Measurements from ENCODE around the gene BOC. TPM values are rescaled to one million over a fixed set of nuclear protein-coding genes. Genes with fewer than 3 reads are reported as not detected.

Gene BOC
- total RNA-seq, 1 donor from 2014 or later: 93.1 TPM

DNA sequence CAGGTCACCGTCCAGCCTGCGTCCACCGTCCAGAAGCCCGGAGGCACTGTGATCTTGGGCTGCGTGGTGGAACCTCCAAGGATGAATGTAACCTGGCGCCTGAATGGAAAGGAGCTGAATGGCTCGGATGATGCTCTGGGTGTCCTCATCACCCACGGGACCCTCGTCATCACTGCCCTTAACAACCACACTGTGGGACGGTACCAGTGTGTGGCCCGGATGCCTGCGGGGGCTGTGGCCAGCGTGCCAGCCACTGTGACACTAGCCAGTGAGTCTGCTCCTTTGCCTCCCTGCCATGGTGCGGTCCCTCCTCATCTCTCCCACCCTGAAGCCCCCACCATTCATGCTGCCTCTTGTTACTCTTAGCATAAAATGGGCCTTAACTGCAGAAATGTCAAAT is 39.2 kb downstream of the BOC start:
- no peak for DNase-seq (ENCODE audit: extremely low spot score in 2 of 2)
- Histone ChIP-seq H3K27ac (no peak overlapping the region), H3K4me3 (no peak overlapping the region), H3K27me3 (no peaks in the 10 kb centered on the region), H3K9me3 (no peaks in the 10 kb centered on the region), H3K36me3 (peaks cover 0 to 28% of the 10 kb centered on the region in 2 donors), H3K4me1 (peaks cover 61% of the 10 kb centered on the region)
- intact Hi-C loops (cut with DNase I): no loop called here
- TF ChIP-seq POLR2A (IDR thresholded peaks at IDR 0.05): no peak

DNA sequence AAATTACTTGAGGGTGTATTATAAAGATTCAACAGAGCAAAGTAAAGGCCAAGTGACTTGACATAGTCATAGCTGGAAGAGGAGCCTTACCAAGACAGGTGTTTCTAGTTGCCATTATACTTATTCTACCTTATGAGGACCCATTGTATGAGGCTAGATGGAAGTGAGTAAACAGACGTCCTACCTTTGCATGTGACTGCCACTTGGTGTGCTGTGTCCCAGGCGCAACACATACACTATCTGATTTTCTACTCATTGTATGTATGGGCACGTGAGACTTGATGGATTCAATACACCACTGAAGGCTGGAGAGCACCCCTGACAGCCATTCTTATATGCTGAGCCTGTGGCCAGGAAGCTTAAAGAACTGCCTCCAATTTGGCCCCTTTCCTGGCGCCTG is 40.5 kb downstream of the BOC start:
- no peak overlapping the region for H3K4me3 ChIP-seq
- H3K27me3 ChIP-seq: no peaks in the 10 kb centered on the region
- no peak for DNase-seq (ENCODE audit: extremely low spot score in 2 of 2)
- peaks cover 52% of the 10 kb centered on the region for H3K4me1 ChIP-seq
- intact Hi-C loops (cut with DNase I): no loop called here
- TF ChIP-seq POLR2AphosphoS5 (IDR thresholded peaks at IDR 0.05; ENCODE audit: insufficient read depth in 1 of 2, low read depth in 1 of 2) (no peak), POLR2A (IDR thresholded peaks at IDR 0.05) (no peak)
- TF ChIP-seq, protein P1, sequence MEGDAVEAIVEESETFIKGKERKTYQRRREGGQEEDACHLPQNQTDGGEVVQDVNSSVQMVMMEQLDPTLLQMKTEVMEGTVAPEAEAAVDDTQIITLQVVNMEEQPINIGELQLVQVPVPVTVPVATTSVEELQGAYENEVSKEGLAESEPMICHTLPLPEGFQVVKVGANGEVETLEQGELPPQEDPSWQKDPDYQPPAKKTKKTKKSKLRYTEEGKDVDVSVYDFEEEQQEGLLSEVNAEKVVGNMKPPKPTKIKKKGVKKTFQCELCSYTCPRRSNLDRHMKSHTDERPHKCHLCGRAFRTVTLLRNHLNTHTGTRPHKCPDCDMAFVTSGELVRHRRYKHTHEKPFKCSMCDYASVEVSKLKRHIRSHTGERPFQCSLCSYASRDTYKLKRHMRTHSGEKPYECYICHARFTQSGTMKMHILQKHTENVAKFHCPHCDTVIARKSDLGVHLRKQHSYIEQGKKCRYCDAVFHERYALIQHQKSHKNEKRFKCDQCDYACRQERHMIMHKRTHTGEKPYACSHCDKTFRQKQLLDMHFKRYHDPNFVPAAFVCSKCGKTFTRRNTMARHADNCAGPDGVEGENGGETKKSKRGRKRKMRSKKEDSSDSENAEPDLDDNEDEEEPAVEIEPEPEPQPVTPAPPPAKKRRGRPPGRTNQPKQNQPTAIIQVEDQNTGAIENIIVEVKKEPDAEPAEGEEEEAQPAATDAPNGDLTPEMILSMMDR (IDR thresholded peaks at IDR 0.05): no peak
- no peaks in the 10 kb centered on the region for H3K9me3 ChIP-seq
- peaks cover 0 to 28% of the 10 kb centered on the region in 2 donors for H3K36me3 ChIP-seq
- H3K27ac ChIP-seq: peak overlapping the region; percentile 55

DNA sequence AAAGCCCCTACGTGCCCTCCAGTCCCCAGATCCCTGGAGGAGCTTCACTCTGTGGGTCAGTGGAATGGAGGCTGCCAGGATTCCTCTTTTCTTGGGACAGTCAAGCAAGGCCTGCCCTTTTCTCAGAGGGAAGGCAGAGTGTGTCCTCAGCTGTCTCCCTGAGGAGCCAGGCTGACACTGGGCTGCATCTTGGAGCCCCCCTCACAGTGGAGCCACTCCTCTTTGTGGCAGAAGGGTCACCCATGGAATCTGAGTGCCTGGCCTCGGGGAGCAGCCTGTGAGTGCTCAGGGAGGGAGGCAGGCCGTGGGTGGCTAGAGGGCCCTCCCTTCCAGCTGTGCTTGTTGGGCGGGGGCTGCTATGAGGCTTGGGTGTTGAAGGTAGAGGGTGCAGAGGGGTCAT is 41.2 kb downstream of the BOC start:
- no peak for TF ChIP-seq POLR2AphosphoS5 (IDR thresholded peaks at IDR 0.05; ENCODE audit: insufficient read depth in 1 of 2, low read depth in 1 of 2)
- TF ChIP-seq POLR2A (IDR thresholded peaks at IDR 0.05): no peak
- TF ChIP-seq, protein P1 (IDR thresholded peaks at IDR 0.05): no peak
- Histone ChIP-seq H3K27ac (peak overlapping the region; percentile 55), H3K27me3 (no peaks in the 10 kb centered on the region), H3K4me1 (peaks cover 45% of the 10 kb centered on the region), H3K4me3 (no peak overlapping the region), H3K9me3 (no peaks in the 10 kb centered on the region), H3K36me3 (peaks cover 0 to 28% of the 10 kb centered on the region in 2 donors)
- intact Hi-C loops (cut with DNase I): no loop called here
- no peak for DNase-seq (ENCODE audit: extremely low spot score in 2 of 2)

DNA sequence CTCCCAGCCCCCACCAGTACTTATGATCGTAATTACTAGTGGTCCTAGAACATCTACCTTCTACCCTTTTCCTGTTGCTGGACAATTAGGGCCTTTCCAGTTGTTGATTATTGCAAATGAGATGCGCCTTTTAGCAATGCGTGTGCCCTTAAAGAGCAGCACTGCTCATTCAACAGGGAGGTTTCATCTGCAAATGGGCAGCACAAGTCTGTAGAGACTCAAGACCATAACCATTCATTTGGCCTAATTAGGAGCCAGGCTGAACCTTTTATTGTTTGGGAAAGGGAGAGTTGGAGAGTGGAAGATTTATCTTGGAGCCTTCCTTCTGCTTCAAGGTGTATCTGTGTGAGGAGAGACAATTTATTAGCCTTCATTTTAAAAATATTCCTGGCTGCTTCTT is 42.3 kb downstream of the BOC start:
- Histone ChIP-seq H3K4me1 (peaks cover 42% of the 10 kb centered on the region), H3K27me3 (no peaks in the 10 kb centered on the region), H3K4me3 (no peak overlapping the region), H3K27ac (peak overlapping the region; percentile 61), H3K36me3 (peaks cover 0 to 28% of the 10 kb centered on the region in 2 donors), H3K9me3 (no peaks in the 10 kb centered on the region)
- TF ChIP-seq POLR2A (IDR thresholded peaks at IDR 0.05) (no peak), POLR2AphosphoS5 (IDR thresholded peaks at IDR 0.05; ENCODE audit: insufficient read depth in 1 of 2, low read depth in 1 of 2) (no peak)
- TF ChIP-seq, protein P1 (IDR thresholded peaks at IDR 0.05): no peak
- intact Hi-C loops (cut with DNase I): no loop called here
- no peak for DNase-seq (ENCODE audit: extremely low spot score in 2 of 2)

DNA sequence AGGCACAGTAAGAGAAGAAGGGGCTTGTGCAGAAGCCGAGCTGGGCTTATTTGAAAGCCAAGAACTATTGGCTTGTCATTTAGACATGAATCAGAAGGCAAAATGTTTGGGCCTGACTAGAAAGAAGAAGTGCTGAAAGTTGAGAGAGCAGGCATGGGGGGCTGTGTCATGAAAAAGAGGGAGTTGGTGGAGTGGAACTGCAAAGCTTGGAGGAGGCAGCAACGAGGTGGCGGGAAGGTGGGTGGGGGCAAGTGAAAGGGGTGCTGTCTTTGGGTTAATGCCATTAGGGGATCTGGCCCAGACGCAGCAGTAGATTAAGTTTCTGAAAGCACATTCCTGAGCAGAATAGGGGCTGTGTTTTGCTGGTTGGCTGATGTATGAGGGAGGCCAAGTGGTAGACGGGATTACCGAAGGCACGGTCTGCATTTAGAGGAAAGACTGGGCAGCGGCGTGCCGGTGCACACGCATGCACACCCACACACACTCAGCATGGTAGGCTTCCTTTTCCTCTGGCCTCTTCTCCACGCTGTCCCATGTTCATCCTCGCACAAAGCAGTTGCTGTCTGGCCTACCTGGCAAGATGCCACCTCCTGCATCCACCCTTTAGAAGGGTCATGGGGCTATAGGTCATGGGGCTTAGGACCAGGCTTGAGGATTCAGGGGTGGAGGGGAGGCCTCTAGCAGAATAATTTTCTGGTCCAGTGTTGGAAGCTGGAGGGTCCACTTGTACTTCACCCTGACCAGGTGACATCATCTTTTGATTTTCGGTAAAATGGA is 43.0 kb downstream of the BOC start:
- peaks cover 36% of the 10 kb centered on the region for H3K4me1 ChIP-seq
- peaks cover 0 to 28% of the 10 kb centered on the region in 2 donors for H3K36me3 ChIP-seq
- intact Hi-C loops (cut with DNase I): no loop called here
- peak overlapping the region; percentile 61 for H3K27ac ChIP-seq
- H3K4me3 ChIP-seq: no peak overlapping the region
- DNase-seq (ENCODE audit: extremely low spot score in 2 of 2): no peak
- TF ChIP-seq POLR2AphosphoS5 (IDR thresholded peaks at IDR 0.05; ENCODE audit: insufficient read depth in 1 of 2, low read depth in 1 of 2): no peak
- no peak for TF ChIP-seq POLR2A (IDR thresholded peaks at IDR 0.05)
- TF ChIP-seq, protein P1 (IDR thresholded peaks at IDR 0.05): no peak
- H3K9me3 ChIP-seq: no peaks in the 10 kb centered on the region
- H3K27me3 ChIP-seq: no peaks in the 10 kb centered on the region
